Measurements from ENCODE around the gene IGF2BP2.
"Not testable (repeated sequence)": the region's sequence is repeated elsewhere in the genome, so short reads cannot be mapped to it uniquely, and the experiment has no call there.

The IGF2BP2 gene

GRCh38 chr3:185708392-185708791, 116.5 kb downstream of the IGF2BP2 start:
- DNase-seq = no peak

DNA sequence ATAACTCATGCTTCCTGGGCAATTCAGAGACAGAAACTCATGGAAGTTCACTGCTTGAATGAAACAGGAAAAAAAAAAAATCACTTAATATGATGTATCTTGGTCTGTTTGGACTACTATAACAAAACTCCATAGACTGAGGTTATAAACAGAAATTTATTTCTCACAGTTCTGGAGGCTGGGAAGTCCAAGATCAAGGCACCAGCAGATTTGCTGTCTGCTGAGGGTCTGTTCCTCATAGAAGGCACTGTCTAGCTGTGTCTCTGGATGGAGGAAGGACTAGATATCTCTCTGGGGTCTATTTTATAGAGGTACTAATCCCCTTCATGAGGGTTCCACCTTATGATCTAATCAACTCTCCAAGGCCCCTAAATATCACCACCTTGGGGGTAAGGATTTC, 119.3 kb downstream of the IGF2BP2 start:
- no peak for DNase-seq

GRCh38 chr3:185702262-185703225, 122.3 kb downstream of the IGF2BP2 start:
- DNase-seq = no peak

DNA sequence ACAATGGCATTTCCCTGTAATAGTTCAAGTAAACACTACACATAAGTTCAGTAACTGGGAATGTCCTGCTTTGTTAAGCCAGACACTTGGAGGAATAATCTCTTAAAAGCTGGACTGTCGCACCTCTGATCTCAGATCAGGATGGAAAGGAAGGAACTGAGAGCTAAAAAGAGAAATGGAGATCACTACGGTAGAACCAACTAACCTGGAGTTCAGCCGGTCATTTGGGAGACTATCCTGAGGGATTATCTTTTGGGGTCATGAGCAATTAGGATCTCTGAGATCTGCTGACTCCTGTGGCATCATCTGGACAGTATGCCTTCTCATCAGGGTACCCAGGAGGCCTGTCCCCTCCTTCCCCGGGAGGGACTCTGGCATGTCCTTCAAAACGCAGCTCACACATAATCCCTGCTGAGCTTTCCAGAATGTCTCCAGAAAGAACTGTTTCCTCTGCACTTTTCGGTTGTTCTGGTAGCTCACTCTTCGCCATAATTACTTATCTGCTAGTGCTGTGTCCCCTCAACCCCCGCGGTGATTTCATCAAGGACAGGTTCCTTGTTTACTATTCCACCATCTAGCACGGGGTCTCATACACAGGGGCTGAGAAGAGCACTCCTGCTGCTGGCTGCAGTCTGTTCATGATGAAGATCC, 123.1 kb downstream of the IGF2BP2 start:
- DNase-seq = no peak

GRCh38 chr3:185699927-185700326, 124.9 kb downstream of the IGF2BP2 start:
- no peak for DNase-seq

GRCh38 chr3:185697228-185697627, 127.6 kb downstream of the IGF2BP2 start:
- not testable (repeated sequence) for DNase-seq

DNA sequence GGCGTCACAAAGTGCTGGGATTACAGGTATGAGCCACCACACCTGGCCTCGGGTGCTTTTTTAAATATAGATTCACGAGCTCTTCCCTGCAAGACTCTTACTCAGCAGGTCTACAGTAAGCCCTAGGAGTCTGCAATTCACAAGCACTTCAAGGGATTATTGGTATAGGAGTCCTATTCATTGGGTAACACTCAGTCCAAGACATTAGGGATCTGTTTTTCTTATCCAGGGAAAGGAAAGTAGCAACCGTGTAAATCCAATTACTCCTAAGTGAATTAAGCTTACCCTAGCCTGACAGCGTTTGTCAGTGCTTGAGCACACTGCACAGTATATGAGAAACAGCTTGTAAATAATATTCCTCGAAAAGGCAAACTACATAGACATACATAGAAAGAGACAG, 128.8 kb downstream of the IGF2BP2 start:
- no peak for DNase-seq

DNA sequence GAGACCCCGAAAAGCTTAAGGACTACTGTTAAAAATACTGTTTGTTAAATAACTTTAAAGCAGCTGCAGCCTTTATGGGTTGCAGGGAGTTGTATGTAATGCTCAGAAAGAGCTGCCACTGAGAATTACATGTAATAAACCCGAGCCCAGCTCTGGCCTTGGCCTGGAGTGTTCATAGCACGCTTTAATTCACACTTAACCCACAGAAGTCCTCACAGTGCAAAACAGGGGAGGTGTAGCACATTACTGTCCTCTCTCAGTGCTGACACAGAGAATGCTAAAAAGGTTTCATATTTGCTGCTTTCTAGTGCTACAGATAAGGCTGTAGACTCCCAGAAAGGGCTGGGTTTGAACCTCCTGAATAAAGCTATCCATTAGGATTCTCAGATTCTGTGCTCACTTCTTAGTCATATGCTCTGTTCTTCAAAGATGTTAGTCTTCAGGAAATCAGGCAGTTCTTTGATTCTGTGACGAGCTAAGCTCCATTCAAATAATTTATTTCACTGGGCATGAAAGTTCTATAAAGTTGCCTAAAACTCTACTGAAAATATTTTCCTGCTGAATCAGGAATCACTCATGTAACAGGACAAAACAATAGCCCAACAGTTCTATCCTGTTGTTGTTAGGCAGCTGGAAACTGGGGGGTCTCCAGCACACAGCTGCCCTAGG, 130.7 kb downstream of the IGF2BP2 start:
- no peak for DNase-seq

DNA sequence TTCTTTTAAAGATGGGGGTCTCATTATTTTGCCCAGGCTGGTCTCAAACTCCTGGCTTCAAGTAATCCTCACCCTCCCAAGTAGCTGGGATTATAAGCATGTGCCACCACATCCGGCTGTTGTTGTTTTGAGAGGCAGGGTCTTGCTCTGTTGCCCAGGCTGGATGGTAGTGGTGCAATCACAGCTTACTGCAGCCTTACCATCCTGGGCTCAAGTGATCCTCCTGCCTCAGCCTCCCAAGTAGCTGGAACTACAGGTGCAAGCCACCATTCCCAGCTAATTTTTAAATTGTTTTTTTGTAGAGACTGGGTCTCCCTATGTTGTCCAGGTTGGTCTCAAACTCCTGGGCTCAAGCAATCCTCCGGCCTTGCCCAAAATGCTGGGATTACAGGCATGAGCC, 133.2 kb downstream of the IGF2BP2 start:
- no peak for DNase-seq

- DNase-seq = no peak
Observed at GRCh38 chr3:185687271-185687878, 137.5 kb downstream of the IGF2BP2 start.

- DNase-seq = no peak
Observed at GRCh38 chr3:185685231-185686035, 139.4 kb downstream of the IGF2BP2 start.

DNA sequence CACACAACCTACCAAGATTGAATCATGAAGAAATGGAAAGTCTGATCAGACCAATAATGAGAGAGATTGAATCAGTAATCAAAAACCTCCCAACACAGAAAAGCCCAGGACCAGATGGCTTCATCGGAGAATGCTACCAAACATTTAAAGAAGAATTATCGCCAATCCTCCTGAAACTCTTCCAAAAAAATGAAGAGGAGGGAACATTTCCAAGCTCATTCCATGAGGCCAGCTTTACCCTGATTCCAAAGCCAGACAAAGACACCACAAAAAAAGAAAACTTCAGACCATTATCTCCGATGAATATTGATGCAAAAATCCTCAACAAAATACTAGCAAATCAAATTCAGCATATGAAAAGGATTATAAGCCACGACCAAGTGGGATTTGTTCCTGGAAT, 144.6 kb downstream of the IGF2BP2 start:
- DNase-seq = no peak

DNA sequence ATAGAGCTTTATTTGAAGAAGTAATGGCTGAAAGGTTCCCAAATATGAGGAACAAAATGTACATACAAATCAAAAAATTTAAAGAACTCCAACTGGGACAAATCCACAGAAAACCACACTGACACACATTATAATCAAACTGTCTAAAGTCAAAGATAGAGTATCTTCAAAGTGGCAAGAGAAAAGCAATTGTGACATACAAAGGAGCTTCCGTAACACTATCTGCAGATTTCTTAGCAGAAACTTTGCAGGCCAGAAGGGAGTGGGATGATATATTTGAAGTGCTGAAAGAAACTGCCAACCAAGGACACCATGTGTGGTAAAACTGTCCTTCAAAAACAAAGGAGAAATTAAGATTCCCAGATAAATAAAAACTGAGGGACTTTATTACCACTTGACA, 146.8 kb downstream of the IGF2BP2 start:
- no peak for DNase-seq

DNA sequence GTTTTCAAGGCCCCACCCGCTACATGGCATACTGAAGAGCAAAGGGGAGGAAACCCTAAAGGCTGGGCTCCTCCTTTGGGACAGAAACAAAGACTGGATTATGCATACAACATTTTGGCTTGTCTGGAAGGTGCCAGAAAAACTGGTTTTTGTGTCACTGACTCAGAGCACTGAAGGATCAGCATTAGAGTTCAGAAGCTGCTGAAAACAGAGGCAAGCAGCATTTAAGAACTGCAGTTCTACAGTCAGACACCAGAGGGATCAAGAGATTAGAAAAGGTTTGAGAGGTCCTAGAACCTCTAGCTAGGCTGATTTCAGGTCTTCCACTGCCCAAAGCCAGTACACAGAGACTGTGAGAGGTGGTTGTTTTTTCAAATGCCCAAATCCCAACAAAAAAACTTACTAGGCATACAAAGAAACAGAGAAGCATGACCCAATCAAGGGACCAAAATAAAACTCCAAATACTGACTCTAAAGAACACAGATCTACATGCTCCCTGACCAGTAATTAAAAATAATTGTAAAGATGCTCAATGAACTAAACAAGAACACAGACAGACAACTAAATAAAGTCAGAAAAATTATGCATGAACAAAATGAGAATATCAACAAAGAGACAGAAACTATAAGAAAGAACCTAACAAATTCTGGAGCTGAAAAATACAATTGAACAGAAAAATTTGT, 147.6 kb downstream of the IGF2BP2 start:
- DNase-seq = no peak

DNA sequence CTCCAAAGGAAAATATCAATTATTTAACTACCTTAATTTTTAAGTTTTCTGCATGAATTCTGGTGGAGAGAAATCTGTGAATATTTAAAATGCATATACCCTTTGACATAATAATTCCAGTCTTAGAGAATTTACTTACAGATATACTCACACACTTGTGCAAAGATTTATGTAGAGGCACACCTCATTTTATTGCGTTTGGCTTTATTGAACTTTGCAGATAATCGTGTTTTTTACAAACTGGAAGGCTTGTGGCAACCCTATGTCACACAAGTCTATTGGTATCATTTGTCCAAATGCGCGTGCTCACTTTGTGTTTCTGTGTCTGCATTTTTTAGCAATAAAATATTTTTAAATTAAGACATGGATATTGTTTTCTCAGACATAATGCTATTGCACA, 157.3 kb downstream of the IGF2BP2 start:
- no peak for DNase-seq

GRCh38 chr3:185663929-185664328, 160.9 kb downstream of the IGF2BP2 start:
- no peak for DNase-seq

DNA sequence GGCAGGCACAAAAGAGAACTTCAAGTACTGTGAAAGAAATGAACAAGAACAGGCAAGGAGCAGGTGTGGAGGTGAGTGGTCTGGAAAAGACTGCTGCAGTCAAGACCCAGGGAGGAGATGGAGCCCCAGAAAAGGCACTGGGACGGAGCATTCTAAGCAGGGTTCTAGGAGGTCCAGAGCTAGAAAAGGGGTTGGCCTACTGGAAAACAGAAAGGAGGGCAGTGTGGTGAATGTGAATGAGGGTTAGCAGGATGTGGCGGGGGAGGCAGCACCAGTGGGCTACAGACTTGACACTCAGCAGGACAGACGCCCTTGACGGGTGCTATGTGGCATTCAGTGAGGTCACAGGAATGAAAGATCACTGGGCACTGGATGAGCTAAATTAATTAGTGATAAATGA, 163.1 kb downstream of the IGF2BP2 start:
- no peak for DNase-seq

- not testable (repeated sequence) for DNase-seq
Observed at GRCh38 chr3:185661296-185661695, 163.5 kb downstream of the IGF2BP2 start.

DNA sequence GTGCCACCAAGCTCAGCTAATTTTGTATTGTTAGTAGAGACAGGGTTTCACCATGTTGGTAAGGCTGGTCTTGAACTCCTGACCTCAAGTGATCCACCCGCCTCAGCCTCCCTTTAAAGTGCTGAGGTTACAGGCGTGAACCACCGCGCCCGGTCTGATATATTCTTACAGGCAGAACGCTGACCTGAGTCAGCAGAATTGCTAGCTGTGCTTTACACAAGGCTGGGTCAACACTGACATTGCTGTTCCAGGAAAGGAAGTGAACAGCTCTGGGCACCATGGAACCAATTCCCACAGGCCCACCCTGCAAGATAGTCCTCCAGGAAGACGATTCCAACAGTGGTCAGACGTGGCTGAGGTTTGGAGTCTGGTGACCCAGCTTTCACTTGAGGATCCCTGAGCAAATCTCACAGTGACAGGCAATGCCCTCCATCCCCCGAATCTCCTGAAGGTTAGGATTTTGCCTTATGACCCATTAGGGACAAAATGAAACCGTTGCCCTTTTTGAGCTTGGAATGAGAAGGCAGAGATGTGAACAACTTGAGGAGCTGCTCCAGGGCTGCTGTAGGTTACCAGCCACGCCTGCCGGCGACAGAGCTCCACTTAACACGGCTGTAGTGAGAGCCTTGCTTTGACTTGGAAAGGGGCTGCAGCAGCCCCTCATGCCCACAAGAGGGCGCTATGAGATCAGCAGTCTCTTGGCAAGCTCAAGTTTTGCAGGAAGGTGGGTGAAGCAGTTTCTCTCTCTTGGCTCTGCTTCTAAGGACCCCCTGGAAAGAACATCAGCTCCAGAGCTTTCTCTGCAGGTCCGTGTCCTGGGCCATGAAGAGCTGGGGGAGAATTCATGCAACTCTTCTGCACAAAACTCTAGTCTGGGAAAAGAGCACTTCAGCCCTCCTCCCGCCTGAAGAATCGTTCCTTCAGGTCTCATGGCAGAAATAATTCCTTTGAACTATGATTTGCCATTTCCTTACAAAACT, 164.6 kb downstream of the IGF2BP2 start:
- peak; percentile 55 for DNase-seq

DNA sequence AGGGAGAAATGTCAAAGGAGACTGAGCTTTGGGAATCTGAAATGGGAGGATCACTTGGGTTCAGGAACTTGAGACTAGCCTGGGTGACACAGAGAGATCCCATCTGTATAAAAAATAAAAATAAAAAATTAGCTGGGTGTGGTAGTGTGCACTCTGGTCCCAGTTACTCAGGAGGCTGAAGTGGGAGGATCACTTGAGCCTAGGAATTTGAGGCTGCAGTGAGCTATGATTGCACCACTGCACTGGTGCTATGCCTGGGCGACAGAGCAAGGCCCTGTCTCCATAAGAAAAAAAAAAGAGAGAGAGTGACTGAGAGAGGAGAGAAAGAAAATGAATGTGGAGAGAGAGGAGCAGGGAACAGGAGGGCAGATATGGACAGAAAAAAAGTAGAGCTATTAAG, 165.9 kb downstream of the IGF2BP2 start:
- DNase-seq = no peak
